Measurements from ENCODE around the gene DPF3.

The DPF3 gene

GRCh38 chr14:72788255-72788654 is 105.6 kb downstream of the DPF3 start:
- H3K9ac ChIP-seq (ENCODE audit: insufficient read length, low read depth): no peak overlapping the region

GRCh38 chr14:72787841-72788240 is 106.1 kb downstream of the DPF3 start:
- H3K9me3 ChIP-seq (ENCODE audit: insufficient read depth, low read length): no peaks in the 10 kb centered on the region
- no peaks in the 10 kb centered on the region for H3K36me3 ChIP-seq (ENCODE audit: insufficient read depth, insufficient read length, low read length)
- no peak overlapping the region for H3K4me3 ChIP-seq (ENCODE audit: insufficient read length, low read depth)
- TF ChIP-seq YY1 (IDR thresholded peaks at IDR 0.05; ENCODE audit: insufficient read depth, insufficient read length) (no peak), ZNF274 (IDR thresholded peaks at IDR 0.05; ENCODE audit: low read depth, low read length) (no peak), SUZ12 (IDR thresholded peaks at IDR 0.05; ENCODE audit: extremely low read depth, insufficient read depth, insufficient read length) (no peak)
- no peak for DNase-seq (ENCODE audit: low read depth, low spot score)
- no peak overlapping the region for H3K9ac ChIP-seq (ENCODE audit: insufficient read length, low read depth)
- H3K4me1 ChIP-seq (ENCODE audit: insufficient read depth, insufficient read length): peaks cover 3% of the 10 kb centered on the region
- no peaks in the 10 kb centered on the region for H3K27me3 ChIP-seq (ENCODE audit: insufficient read depth, insufficient read length)

More at GRCh38 chr14:72788255-72788654, 105.6 kb downstream of the DPF3 start:
- no peak for DNase-seq (ENCODE audit: low read depth, low spot score)
- no peak overlapping the region for H3K4me3 ChIP-seq (ENCODE audit: insufficient read length, low read depth)
- H3K4me1 ChIP-seq (ENCODE audit: insufficient read depth, insufficient read length): peaks cover 3% of the 10 kb centered on the region
- H3K36me3 ChIP-seq (ENCODE audit: insufficient read depth, insufficient read length, low read length): no peaks in the 10 kb centered on the region
- no peaks in the 10 kb centered on the region for H3K9me3 ChIP-seq (ENCODE audit: insufficient read depth, low read length)
- no peak for TF ChIP-seq YY1 (IDR thresholded peaks at IDR 0.05; ENCODE audit: insufficient read depth, insufficient read length)
- TF ChIP-seq SUZ12 (IDR thresholded peaks at IDR 0.05; ENCODE audit: extremely low read depth, insufficient read depth, insufficient read length): no peak
- no peak for TF ChIP-seq ZNF274 (IDR thresholded peaks at IDR 0.05; ENCODE audit: low read depth, low read length)
- no peaks in the 10 kb centered on the region for H3K27me3 ChIP-seq (ENCODE audit: insufficient read depth, insufficient read length)

- Histone ChIP-seq H3K27me3 (ENCODE audit: insufficient read depth, insufficient read length) (no peaks in the 10 kb centered on the region), H3K9me3 (ENCODE audit: insufficient read depth, low read length) (no peaks in the 10 kb centered on the region), H3K4me3 (ENCODE audit: insufficient read length, low read depth) (no peak overlapping the region), H3K4me1 (ENCODE audit: insufficient read depth, insufficient read length) (no peaks in the 10 kb centered on the region), H3K9ac (ENCODE audit: insufficient read length, low read depth) (no peak overlapping the region), H3K36me3 (ENCODE audit: insufficient read depth, insufficient read length, low read length) (no peaks in the 10 kb centered on the region)
- TF ChIP-seq YY1 (IDR thresholded peaks at IDR 0.05; ENCODE audit: insufficient read depth, insufficient read length): no peak
- TF ChIP-seq ZNF274 (IDR thresholded peaks at IDR 0.05; ENCODE audit: low read depth, low read length): no peak
- no peak for TF ChIP-seq SUZ12 (IDR thresholded peaks at IDR 0.05; ENCODE audit: extremely low read depth, insufficient read depth, insufficient read length)
- DNase-seq (ENCODE audit: low read depth, low spot score): no peak
Observed at GRCh38 chr14:72786378-72787350, 107.2 kb downstream of the DPF3 start.

GRCh38 chr14:72783741-72784140 is 110.2 kb downstream of the DPF3 start:
- TF ChIP-seq YY1 (IDR thresholded peaks at IDR 0.05; ENCODE audit: insufficient read depth, insufficient read length): no peak
- TF ChIP-seq ZNF274 (IDR thresholded peaks at IDR 0.05; ENCODE audit: low read depth, low read length): no peak
- no peak for TF ChIP-seq SUZ12 (IDR thresholded peaks at IDR 0.05; ENCODE audit: extremely low read depth, insufficient read depth, insufficient read length)
- Histone ChIP-seq H3K9ac (ENCODE audit: insufficient read length, low read depth) (no peak overlapping the region), H3K4me3 (ENCODE audit: insufficient read length, low read depth) (no peak overlapping the region), H3K9me3 (ENCODE audit: insufficient read depth, low read length) (no peaks in the 10 kb centered on the region), H3K27me3 (ENCODE audit: insufficient read depth, insufficient read length) (no peaks in the 10 kb centered on the region), H3K4me1 (ENCODE audit: insufficient read depth, insufficient read length) (no peaks in the 10 kb centered on the region), H3K36me3 (ENCODE audit: insufficient read depth, insufficient read length, low read length) (no peaks in the 10 kb centered on the region)
- no peak for DNase-seq (ENCODE audit: low read depth, low spot score)

DNA sequence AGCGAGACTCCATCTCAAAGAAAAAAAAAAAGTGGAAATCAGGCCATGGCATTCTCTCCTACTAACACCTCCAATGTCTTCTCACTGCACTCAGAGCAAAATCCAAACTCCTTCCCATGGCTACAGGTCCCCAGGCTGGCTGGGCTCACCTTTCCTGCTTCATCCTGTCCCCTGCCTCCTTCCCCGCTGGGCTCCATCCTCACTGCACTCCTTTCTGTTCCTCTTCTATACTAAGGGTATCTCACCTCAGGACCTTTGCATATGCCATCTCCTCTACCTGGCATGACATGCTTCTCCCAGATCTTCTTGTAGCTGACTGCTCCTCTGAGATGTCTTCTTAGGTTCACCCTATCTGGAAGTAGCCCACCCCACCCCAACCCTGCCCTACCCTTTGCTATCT is 111.1 kb downstream of the DPF3 start:
- Histone ChIP-seq H3K27me3 (ENCODE audit: insufficient read depth, insufficient read length) (no peaks in the 10 kb centered on the region), H3K9me3 (ENCODE audit: insufficient read depth, low read length) (peaks cover 4% of the 10 kb centered on the region; the same call in 1 of the 2 replicates), H3K4me3 (ENCODE audit: insufficient read length, low read depth) (no peak overlapping the region), H3K36me3 (ENCODE audit: insufficient read depth, insufficient read length, low read length) (no peaks in the 10 kb centered on the region), H3K4me1 (ENCODE audit: insufficient read depth, insufficient read length) (no peaks in the 10 kb centered on the region), H3K9ac (ENCODE audit: insufficient read length, low read depth) (no peak overlapping the region)
- no peak for DNase-seq (ENCODE audit: low read depth, low spot score)
- TF ChIP-seq SUZ12 (IDR thresholded peaks at IDR 0.05; ENCODE audit: extremely low read depth, insufficient read depth, insufficient read length) (no peak), YY1 (IDR thresholded peaks at IDR 0.05; ENCODE audit: insufficient read depth, insufficient read length) (no peak), ZNF274 (IDR thresholded peaks at IDR 0.05; ENCODE audit: low read depth, low read length) (no peak)

DNA sequence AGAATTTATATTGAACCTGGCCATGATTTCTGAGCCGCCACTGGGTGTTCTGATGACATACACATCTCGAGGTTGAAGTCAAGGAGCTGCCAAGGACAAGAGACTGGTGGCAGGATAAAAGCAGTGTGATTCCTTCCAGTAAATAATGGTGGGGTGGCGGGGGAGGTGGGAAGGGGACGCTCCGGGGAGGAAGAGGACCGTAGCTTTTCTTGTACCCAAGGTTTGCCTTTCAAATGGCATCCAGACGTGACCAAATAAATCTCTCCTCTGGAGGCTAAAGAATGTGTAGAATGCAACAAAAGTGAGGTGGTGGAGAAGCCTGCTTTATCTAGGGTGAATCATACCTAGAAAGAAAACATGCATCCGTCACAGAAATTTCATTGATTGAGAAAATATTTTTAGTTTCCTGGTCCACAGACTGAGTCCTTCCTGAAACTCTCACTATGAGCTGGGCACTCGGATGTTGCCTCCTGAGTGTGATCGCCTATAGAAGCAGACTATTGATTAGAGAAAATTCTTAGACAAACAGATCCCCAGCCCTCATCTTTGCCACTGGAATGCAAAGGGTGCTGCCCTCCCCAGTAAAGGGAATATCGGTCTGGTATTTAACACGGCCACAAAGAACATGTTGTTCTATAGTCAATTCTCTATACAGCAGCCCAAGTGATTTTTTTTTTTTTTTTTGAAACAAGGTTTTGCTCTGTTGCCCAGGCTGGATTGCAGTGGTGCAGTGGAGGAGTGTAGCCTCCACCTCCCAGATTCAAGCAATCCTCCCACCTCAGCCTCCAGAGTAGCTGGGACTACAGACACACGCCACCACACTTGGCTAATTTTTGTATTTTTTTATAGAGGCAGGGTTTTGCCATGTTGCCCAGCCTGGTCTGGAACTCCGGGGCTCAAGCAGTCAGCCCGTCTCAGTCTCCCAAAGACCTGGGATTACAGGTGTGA is 112.1 kb downstream of the DPF3 start:
- H3K9ac ChIP-seq (ENCODE audit: insufficient read length, low read depth): no peak overlapping the region
- H3K36me3 ChIP-seq (ENCODE audit: insufficient read depth, insufficient read length, low read length): no peaks in the 10 kb centered on the region
- H3K9me3 ChIP-seq (ENCODE audit: insufficient read depth, low read length): peaks cover 7% of the 10 kb centered on the region; the same call in 1 of the 2 replicates
- H3K4me3 ChIP-seq (ENCODE audit: insufficient read length, low read depth): no peak overlapping the region
- no peak for DNase-seq (ENCODE audit: low read depth, low spot score)
- H3K27me3 ChIP-seq (ENCODE audit: insufficient read depth, insufficient read length): no peaks in the 10 kb centered on the region
- TF ChIP-seq ZNF274 (IDR thresholded peaks at IDR 0.05; ENCODE audit: low read depth, low read length): no peak
- no peak for TF ChIP-seq YY1 (IDR thresholded peaks at IDR 0.05; ENCODE audit: insufficient read depth, insufficient read length)
- TF ChIP-seq SUZ12 (IDR thresholded peaks at IDR 0.05; ENCODE audit: extremely low read depth, insufficient read depth, insufficient read length): no peak
- H3K4me1 ChIP-seq (ENCODE audit: insufficient read depth, insufficient read length): no peaks in the 10 kb centered on the region
